ENCODE measurements around the gene CCDC142.

CCDC142 gene

GRCh38 chr2:74441170-74441689 is 41.6 kb downstream of the CCDC142 start:
- Mint-ChIP-seq H3K4me1 (peaks cover 54% of the 10 kb centered on the region), H3K27ac (peak overlapping the region; percentile 95)
- TF ChIP-seq CTCF (IDR thresholded peaks at IDR 0.05), result no peak

GRCh38 chr2:74440378-74441169 is 42.2 kb downstream of the CCDC142 start:
- Mint-ChIP-seq H3K27ac (peak overlapping the region; percentile 95), H3K27me3 (ENCODE audit: low read depth, poor library complexity) (peaks cover 11% of the 10 kb centered on the region), H3K36me3 (ENCODE audit: low read depth) (peaks cover 15% of the 10 kb centered on the region), H3K9me3 (no peaks in the 10 kb centered on the region), H3K4me3 (peak overlapping the region; percentile 93), H3K4me1 (peaks cover 54% of the 10 kb centered on the region)
- peak; percentile 13 for TF ChIP-seq CTCF (IDR thresholded peaks at IDR 0.05)
- peak; percentile 91 for DNase-seq

More at GRCh38 chr2:74441170-74441689, 41.6 kb downstream of the CCDC142 start:
- H3K9me3 Mint-ChIP-seq, result no peaks in the 10 kb centered on the region
- peaks cover 11% of the 10 kb centered on the region for H3K27me3 Mint-ChIP-seq (ENCODE audit: low read depth, poor library complexity)
- DNase-seq, result peak; percentile 43
- peaks cover 10% of the 10 kb centered on the region for H3K36me3 Mint-ChIP-seq (ENCODE audit: low read depth)
- peak overlapping the region; percentile 93 for H3K4me3 Mint-ChIP-seq

GRCh38 chr2:74439803-74440377 is 42.9 kb downstream of the CCDC142 start:
- Mint-ChIP-seq H3K27me3 (ENCODE audit: low read depth, poor library complexity) (peaks cover 6% of the 10 kb centered on the region), H3K36me3 (ENCODE audit: low read depth) (peaks cover 19% of the 10 kb centered on the region), H3K4me3 (peak overlapping the region; percentile 93), H3K4me1 (peaks cover 54% of the 10 kb centered on the region), H3K9me3 (no peaks in the 10 kb centered on the region), H3K27ac (peak overlapping the region; percentile 96)
- no peak for TF ChIP-seq CTCF (IDR thresholded peaks at IDR 0.05)
- peak; percentile 64 for DNase-seq

GRCh38 chr2:74439373-74439772 is 43.4 kb downstream of the CCDC142 start:
- TF ChIP-seq CTCF (IDR thresholded peaks at IDR 0.05), result no peak
- H3K36me3 Mint-ChIP-seq (ENCODE audit: low read depth), result peaks cover 24% of the 10 kb centered on the region
- peak overlapping the region; percentile 96 for H3K27ac Mint-ChIP-seq
- H3K4me1 Mint-ChIP-seq, result peaks cover 51% of the 10 kb centered on the region
- H3K9me3 Mint-ChIP-seq, result no peaks in the 10 kb centered on the region
- no peak for DNase-seq
- H3K27me3 Mint-ChIP-seq (ENCODE audit: low read depth, poor library complexity), result peaks cover under 1% of the 10 kb centered on the region
- peak overlapping the region; percentile 93 for H3K4me3 Mint-ChIP-seq

- TF ChIP-seq CTCF (IDR thresholded peaks at IDR 0.05), result no peak
Observed at GRCh38 chr2:74438248-74438647, 44.5 kb downstream of the CCDC142 start.

More at GRCh38 chr2:74438248-74438647, 44.5 kb downstream of the CCDC142 start:
- no peaks in the 10 kb centered on the region for H3K27me3 Mint-ChIP-seq (ENCODE audit: low read depth, poor library complexity)
- peak overlapping the region; percentile 70 for H3K27ac Mint-ChIP-seq
- H3K36me3 Mint-ChIP-seq (ENCODE audit: low read depth), result peaks cover 29% of the 10 kb centered on the region
- peaks cover 44% of the 10 kb centered on the region for H3K4me1 Mint-ChIP-seq
- H3K4me3 Mint-ChIP-seq, result peak overlapping the region; percentile 93
- no peak for DNase-seq
- H3K9me3 Mint-ChIP-seq, result no peaks in the 10 kb centered on the region
